BJ (cell line): ENCODE results near the gene EDEM2. TPM values are rescaled to one million over a fixed set of nuclear protein-coding genes. Genes with fewer than 3 reads are reported as not detected.

Source experiments
- CTCF ChIA-PET: fragments of 350-600 bp; formaldehyde crosslinking; extraction: SDS; loops from one replicate; lab custom pipeline; 2021; ENCODE audit warnings: antibody characterized with exemption, inconsistent platforms; lab: Yijun Ruan, JAX
- POLR2A ChIA-PET: fragments of 300-600 bp; sonication (Branson Sonifier 250); formaldehyde crosslinking; extraction: SDS; loops from one replicate; lab custom pipeline; 2021; ENCODE audit warnings: antibody characterized with exemption; lab: Charles Lee
- DNase-seq: peaks from one replicate; pipeline ENCODE4 v3.0.0-alpha.2; 2011; ENCODE audit warnings: low read depth
- H3K27me3 ChIP-seq: 2 replicates; pipeline ENCODE4 v1.6.0; 2011; ENCODE audit warnings: low read length; ENCODE audit not compliant: control insufficient read depth, insufficient read depth
- H3K36me3 ChIP-seq: 2 replicates; pipeline ENCODE4 v1.5.1; 2011; ENCODE audit warnings: low read length; ENCODE audit not compliant: control insufficient read depth, insufficient read depth
- H3K4me3 ChIP-seq: 2 replicates; pipeline ENCODE4 v1.5.1; 2011; ENCODE audit warnings: low read depth, mild to moderate bottlenecking, control low read depth, low read length
- CTCF ChIP-seq: IDR thresholded peaks from 2 replicates; pipeline ENCODE4 v1.5.1; 2011; ENCODE audit warnings: low read depth, mild to moderate bottlenecking, control low read depth, inconsistent platforms, low read length, moderate library complexity; ENCODE audit not compliant: insufficient read depth
- polyA plus RNA-seq: library from polyadenylated mRNA; depleted of rRNA; stranded (reverse); fragments of >200 nt; gene quantifications from 2 replicates; pipeline ENCODE4 v1.2.3, GENCODE V29; 2011

The EDEM2 gene
- polyA plus RNA-seq, 1 experiment: 24.7 TPM

- ChIA-PET CTCF (interaction anchor here (0.8 kb wide), 1 partner anchor 10 kb away, joined by 3 read pairs; no protein-coding TSS in a partner anchor), POLR2A (no interaction called here)
- no peak overlapping the region for H3K4me3 ChIP-seq
- TF ChIP-seq CTCF: no peak
- no peak for DNase-seq
- H3K27me3 ChIP-seq: no peaks in the 10 kb centered on the region
- no peaks in the 10 kb centered on the region for H3K36me3 ChIP-seq
Measured at GRCh38 chr20:35106827-35107380, 40.2 kb downstream of the EDEM2 start.

GRCh38 chr20:35104685-35105295 lies 42.3 kb downstream of the EDEM2 start:
- DNase-seq: no peak
- TF ChIP-seq CTCF: no peak
- H3K36me3 ChIP-seq: no peaks in the 10 kb centered on the region
- H3K27me3 ChIP-seq: no peaks in the 10 kb centered on the region
- no peak overlapping the region for H3K4me3 ChIP-seq
- CTCF ChIA-PET: interaction anchor here (1.0 kb wide), 1 partner anchor 9 kb away, joined by 7 read pairs; no protein-coding TSS in a partner anchor
- POLR2A ChIA-PET: no interaction called here

GRCh38 chr20:35101620-35102019 lies 45.5 kb downstream of the EDEM2 start:
- no peaks in the 10 kb centered on the region for H3K36me3 ChIP-seq
- TF ChIP-seq CTCF: no peak
- DNase-seq: no peak
- H3K4me3 ChIP-seq: no peak overlapping the region
- ChIA-PET CTCF (interaction anchor here (1.6 kb wide), 1 partner anchor 8 kb away, joined by 7 read pairs; the partner anchor contains the start of gene TRPC4AP), POLR2A (no interaction called here)
- H3K27me3 ChIP-seq: no peaks in the 10 kb centered on the region

- Histone ChIP-seq H3K27me3 (no peaks in the 10 kb centered on the region), H3K36me3 (0 out of 2 replicates have a peak, but pooled peaks cover 3% of the 10 kb centered on the region), H3K4me3 (no peak overlapping the region)
- ChIA-PET CTCF (interaction anchor here (0.6 to 3.8 kb wide), 9 partner anchors 9 to 440 kb away, joined by 3 to 20 read pairs (median 3); no protein-coding TSS in a partner anchor), POLR2A (no interaction called here)
- no peak for DNase-seq
- no peak for TF ChIP-seq CTCF
Measured at GRCh38 chr20:35093267-35093884, 53.8 kb downstream of the EDEM2 start.
